ENCODE data around the gene OR8D4. TPM values are rescaled to one million over a fixed set of nuclear protein-coding genes. Genes with fewer than 3 reads are reported as not detected.
"Not testable (repeated sequence)": the region's sequence is repeated elsewhere in the genome, so short reads cannot be mapped to it uniquely, and the experiment has no call there.

OR8D4 gene
- total RNA-seq: not detected

GRCh38 chr11:123901867-123902266 lies at the start of gene OR8D4:
Gene OR8D4 (plus strand): TSS chr11:123902167. CDS start chr11:123906432, 4,265 bp downstream.
- 86 to 100% methylated on average over 1 of the region's 1 CpG for WGBS, 2 donors
- no peak within 1 kb of the TSS for H3K27ac ChIP-seq
- H3K4me3 ChIP-seq: no peak within 1 kb of the TSS
- DNase-seq: no peak
- H3K4me1 ChIP-seq: no peaks in the 10 kb centered on the region
- no peaks in the 10 kb centered on the region for H3K27me3 ChIP-seq
- intact Hi-C loops (cut with DNase I): no loop called here
- no peak for TF ChIP-seq POLR2A (IDR thresholded peaks at IDR 0.05)
- TF ChIP-seq, protein P1, sequence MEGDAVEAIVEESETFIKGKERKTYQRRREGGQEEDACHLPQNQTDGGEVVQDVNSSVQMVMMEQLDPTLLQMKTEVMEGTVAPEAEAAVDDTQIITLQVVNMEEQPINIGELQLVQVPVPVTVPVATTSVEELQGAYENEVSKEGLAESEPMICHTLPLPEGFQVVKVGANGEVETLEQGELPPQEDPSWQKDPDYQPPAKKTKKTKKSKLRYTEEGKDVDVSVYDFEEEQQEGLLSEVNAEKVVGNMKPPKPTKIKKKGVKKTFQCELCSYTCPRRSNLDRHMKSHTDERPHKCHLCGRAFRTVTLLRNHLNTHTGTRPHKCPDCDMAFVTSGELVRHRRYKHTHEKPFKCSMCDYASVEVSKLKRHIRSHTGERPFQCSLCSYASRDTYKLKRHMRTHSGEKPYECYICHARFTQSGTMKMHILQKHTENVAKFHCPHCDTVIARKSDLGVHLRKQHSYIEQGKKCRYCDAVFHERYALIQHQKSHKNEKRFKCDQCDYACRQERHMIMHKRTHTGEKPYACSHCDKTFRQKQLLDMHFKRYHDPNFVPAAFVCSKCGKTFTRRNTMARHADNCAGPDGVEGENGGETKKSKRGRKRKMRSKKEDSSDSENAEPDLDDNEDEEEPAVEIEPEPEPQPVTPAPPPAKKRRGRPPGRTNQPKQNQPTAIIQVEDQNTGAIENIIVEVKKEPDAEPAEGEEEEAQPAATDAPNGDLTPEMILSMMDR (IDR thresholded peaks at IDR 0.05): no peak
- no peaks in the 10 kb centered on the region for H3K36me3 ChIP-seq
- no peaks in the 10 kb centered on the region for H3K9me3 ChIP-seq

- Histone ChIP-seq H3K27me3 (no peaks in the 10 kb centered on the region), H3K9me3 (peaks cover 0 to 7% (median 0%) of the 10 kb centered on the region in 3 donors), H3K27ac (no peak overlapping the region), H3K36me3 (no peaks in the 10 kb centered on the region), H3K4me1 (no peaks in the 10 kb centered on the region), H3K4me3 (no peak overlapping the region)
- no peak for DNase-seq
- TF ChIP-seq, protein P1 (IDR thresholded peaks at IDR 0.05): no peak
- no peak for TF ChIP-seq POLR2A (IDR thresholded peaks at IDR 0.05)
- intact Hi-C loops (cut with DNase I): no loop called here
Observed at GRCh38 chr11:123852321-123852720, 49.6 kb upstream of the OR8D4 start.

DNA sequence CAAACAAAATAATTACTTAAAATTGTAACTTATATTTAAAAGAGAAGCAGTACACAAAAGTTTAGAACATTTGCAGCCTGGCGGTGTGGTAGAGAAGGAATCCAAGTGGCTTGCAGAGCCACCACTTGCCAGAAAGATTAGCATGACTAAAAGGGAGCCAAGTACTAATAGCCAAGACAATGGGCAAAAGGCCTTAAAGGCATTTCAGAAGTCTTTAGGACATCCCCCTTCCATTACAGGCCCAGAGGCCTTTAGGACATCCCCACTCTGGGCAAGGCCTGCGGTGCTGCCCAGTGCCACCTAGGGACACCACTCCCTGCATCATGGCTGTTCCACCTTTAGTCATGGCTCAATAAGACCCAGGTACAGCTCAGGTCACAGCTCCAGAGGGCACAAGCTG lies 48.9 kb upstream of the OR8D4 start:
- no peak overlapping the region for H3K27ac ChIP-seq
- 87 to 100% methylated on average over 1 to 2 of the region's 2 CpGs for WGBS, 2 donors
- no peaks in the 10 kb centered on the region for H3K36me3 ChIP-seq
- intact Hi-C loops (cut with DNase I): no loop called here
- DNase-seq: no peak
- TF ChIP-seq, protein P1 (IDR thresholded peaks at IDR 0.05): no peak
- TF ChIP-seq POLR2A (IDR thresholded peaks at IDR 0.05): no peak
- H3K4me3 ChIP-seq: no peak overlapping the region
- peaks cover 0 to 7% (median 0%) of the 10 kb centered on the region in 3 donors for H3K9me3 ChIP-seq
- H3K4me1 ChIP-seq: no peaks in the 10 kb centered on the region
- no peaks in the 10 kb centered on the region for H3K27me3 ChIP-seq

- WGBS, 2 donors: 60 to 74% methylated on average over 2 of the region's 2 CpGs
- no peaks in the 10 kb centered on the region for H3K27me3 ChIP-seq
- no peak overlapping the region for H3K4me3 ChIP-seq
- no peak overlapping the region for H3K27ac ChIP-seq
- TF ChIP-seq POLR2A (IDR thresholded peaks at IDR 0.05): no peak
- TF ChIP-seq, protein P1 (IDR thresholded peaks at IDR 0.05): no peak
- peaks cover 0 to 7% (median 0%) of the 10 kb centered on the region in 3 donors for H3K9me3 ChIP-seq
- no peaks in the 10 kb centered on the region for H3K36me3 ChIP-seq
- no peaks in the 10 kb centered on the region for H3K4me1 ChIP-seq
- DNase-seq: no peak
- intact Hi-C loops (cut with DNase I): no loop called here
Observed at GRCh38 chr11:123856444-123856843, 45.5 kb upstream of the OR8D4 start.

DNA sequence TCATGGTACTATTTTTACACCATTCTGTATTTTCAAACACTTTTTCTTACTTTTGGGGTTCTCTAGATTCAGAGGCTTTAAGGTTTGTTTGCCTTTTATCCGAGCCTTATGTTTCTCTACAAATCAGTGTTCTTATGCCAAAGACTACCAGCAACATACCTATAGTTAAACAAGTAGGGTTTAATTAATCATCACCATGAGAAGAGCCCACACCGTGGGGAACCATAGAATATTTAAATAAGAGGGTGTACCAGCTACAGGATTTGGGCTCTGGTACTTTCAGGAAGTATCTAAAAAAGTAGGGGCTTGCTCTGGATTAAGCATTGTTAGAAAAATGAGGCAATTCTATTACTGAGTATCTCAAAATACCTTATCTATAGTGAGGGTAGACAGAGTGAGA lies 42.2 kb upstream of the OR8D4 start:
- intact Hi-C loops (cut with DNase I): no loop called here
- WGBS, 2 donors: 21 to 23% methylated on average over 2 of the region's 2 CpGs
- no peak overlapping the region for H3K4me3 ChIP-seq
- H3K4me1 ChIP-seq: no peaks in the 10 kb centered on the region
- no peak for TF ChIP-seq POLR2A (IDR thresholded peaks at IDR 0.05)
- TF ChIP-seq, protein P1 (IDR thresholded peaks at IDR 0.05): no peak
- H3K27me3 ChIP-seq: no peaks in the 10 kb centered on the region
- H3K9me3 ChIP-seq: peaks cover 0 to 7% (median 0%) of the 10 kb centered on the region in 3 donors
- DNase-seq: no peak
- H3K27ac ChIP-seq: no peak overlapping the region
- H3K36me3 ChIP-seq: no peaks in the 10 kb centered on the region

- H3K9me3 ChIP-seq; intact Hi-C loops (cut with DNase I); H3K27ac ChIP-seq; H3K4me3 ChIP-seq; H3K27me3 ChIP-seq; H3K36me3 ChIP-seq; DNase-seq; H3K4me1 ChIP-seq: not testable (repeated sequence)
- WGBS, 2 donors: 31 to 45% methylated on average over 7 of the region's 7 CpGs
Observed at GRCh38 chr11:123865293-123865692, 36.7 kb upstream of the OR8D4 start.

GRCh38 chr11:123867795-123868194 lies 34.2 kb upstream of the OR8D4 start:
- H3K4me1 ChIP-seq; intact Hi-C loops (cut with DNase I); H3K4me3 ChIP-seq; DNase-seq; H3K27ac ChIP-seq; H3K9me3 ChIP-seq; H3K27me3 ChIP-seq; H3K36me3 ChIP-seq: not testable (repeated sequence)
- WGBS, 2 donors: 57 to 61% methylated on average over 9 of the region's 9 CpGs
